Panc1 (cell line): ENCODE results near the gene RCOR1. TPM values are rescaled to one million over a fixed set of nuclear protein-coding genes. Genes with fewer than 3 reads are reported as not detected.

Experiments used
- ATAC-seq: fragments of 200-7000 bp; cut with Tn5 transposase; 2 replicates; pipeline ENCODE4 v1.9.1; 2020; ENCODE audit warnings: mild to moderate bottlenecking, moderate library complexity
- BruUV-seq: library from RNA; stranded (reverse); fragments of 400-500 nt; replicated peaks from 2 replicates; lab custom pipeline; 2021; lab: Mats Ljungman, UMichigan
- CTCF ChIA-PET: fragments of 300-600 bp; sonication (Branson Sonifier 250); formaldehyde crosslinking; loops from one replicate; lab custom pipeline; 2022; ENCODE audit warnings: antibody characterized with exemption; lab: Charles Lee
- POLR2A ChIA-PET: fragments of 300-600 bp; sonication (Branson Sonifier 250); formaldehyde crosslinking; loops from one replicate; lab custom pipeline; 2022; ENCODE audit warnings: antibody characterized with exemption; lab: Charles Lee
- DNase-seq: peaks from one replicate; pipeline ENCODE4 v3.0.0-alpha.2; 2010; ENCODE audit warnings: low read depth, low spot score
- H3K27ac ChIP-seq: 2 replicates; pipeline ENCODE4 v1.5.1; 2011; ENCODE audit warnings: mild to moderate bottlenecking, low read length, inconsistent platforms
- H3K27me3 ChIP-seq: fragments of 200-500 bp; sonication (Bioruptor generic); 2 replicates; pipeline ENCODE4 v1.6.0; 2014; ENCODE audit warnings: low read length, inconsistent platforms; ENCODE audit not compliant: control insufficient read depth, insufficient read depth
- H3K36me3 ChIP-seq: fragments of 200-500 bp; sonication (Bioruptor generic); 2 replicates; pipeline ENCODE4 v1.5.1; 2014; ENCODE audit warnings: inconsistent platforms, mild to moderate bottlenecking, low read length, moderate library complexity; ENCODE audit not compliant: control insufficient read depth, insufficient read depth
- H3K4me1 ChIP-seq: 2 replicates; pipeline ENCODE4 v1.5.1; 2011; ENCODE audit warnings: inconsistent platforms, mild to moderate bottlenecking, low read length, moderate library complexity; ENCODE audit not compliant: control insufficient read depth, insufficient read depth
- H3K4me3 ChIP-seq, 2 experiments: 2 replicates each; pipeline ENCODE4 v1.5.1; 2011 to 2012; ENCODE audit warnings: low read depth in 2 of 2, low read length in 2 of 2, mild to moderate bottlenecking in 2 of 2, inconsistent platforms in 1 of 2, moderate library complexity in 1 of 2
- H3K9me3 ChIP-seq: fragments of 200-500 bp; sonication (Bioruptor generic); 2 replicates; pipeline ENCODE4 v1.5.1; 2014; ENCODE audit warnings: low read depth, mild to moderate bottlenecking, inconsistent platforms, low read length, moderate library complexity; ENCODE audit not compliant: control insufficient read depth, insufficient read depth
- POLR2AphosphoS5 ChIP-seq: IDR thresholded peaks from 2 replicates; pipeline ENCODE4 v1.6.1; 2012; ENCODE audit warnings: mild to moderate bottlenecking, low read depth, low read length, moderate library complexity
- SIN3A ChIP-seq: IDR thresholded peaks from 2 replicates; pipeline ENCODE4 v1.6.1; 2012; ENCODE audit warnings: low read depth, mild to moderate bottlenecking, low read length, moderate library complexity, borderline replicate concordance; ENCODE audit not compliant: insufficient read depth
- TCF7L2 ChIP-seq: IDR thresholded peaks from 2 replicates; pipeline ENCODE4 v1.6.1; 2011; ENCODE audit warnings: mild to moderate bottlenecking, low read depth, low read length, inconsistent platforms
- in situ Hi-C: cut with HindIII; loops from 2 replicates; pipeline ENCODE4 v1.10.0; 2016; ENCODE audit warnings: low sequenced_read_pairs, low pct_unique_long_range_greater_than_20kb
- intact Hi-C: fragments of 100-400 bp; cut with micrococcal nuclease; formaldehyde crosslinking; loops from one replicate; pipeline ENCODE4 v1.10.0; 2022; ENCODE audit not compliant: unreplicated experiment
- total RNA-seq: library from RNA; stranded (reverse); gene quantifications from one replicate; pipeline ENCODE4 v1.2.1, GENCODE V29; 2021; ENCODE audit not compliant: unreplicated experiment
- TF ChIP-seq, protein P1 (sequence below), 2 experiments: IDR thresholded peaks; 2 replicates each; pipeline ENCODE4 v1.6.1; 2011 to 2012; ENCODE audit warnings: low read depth in 2 of 2, control low read depth in 1 of 2, low read length in 1 of 2, mild to moderate bottlenecking in 1 of 2, moderate library complexity in 1 of 2; ENCODE audit not compliant: insufficient read depth in 1 of 2
- TF ChIP-seq, protein P2 (sequence below): fragments of 450-650 bp; IDR thresholded peaks from 2 replicates; pipeline ENCODE4 v1.5.1; 2017; ENCODE audit warnings: mild to moderate bottlenecking

RCOR1 gene
- total RNA-seq, 1 experiment from 2014 or later = 27.1 TPM

DNA sequence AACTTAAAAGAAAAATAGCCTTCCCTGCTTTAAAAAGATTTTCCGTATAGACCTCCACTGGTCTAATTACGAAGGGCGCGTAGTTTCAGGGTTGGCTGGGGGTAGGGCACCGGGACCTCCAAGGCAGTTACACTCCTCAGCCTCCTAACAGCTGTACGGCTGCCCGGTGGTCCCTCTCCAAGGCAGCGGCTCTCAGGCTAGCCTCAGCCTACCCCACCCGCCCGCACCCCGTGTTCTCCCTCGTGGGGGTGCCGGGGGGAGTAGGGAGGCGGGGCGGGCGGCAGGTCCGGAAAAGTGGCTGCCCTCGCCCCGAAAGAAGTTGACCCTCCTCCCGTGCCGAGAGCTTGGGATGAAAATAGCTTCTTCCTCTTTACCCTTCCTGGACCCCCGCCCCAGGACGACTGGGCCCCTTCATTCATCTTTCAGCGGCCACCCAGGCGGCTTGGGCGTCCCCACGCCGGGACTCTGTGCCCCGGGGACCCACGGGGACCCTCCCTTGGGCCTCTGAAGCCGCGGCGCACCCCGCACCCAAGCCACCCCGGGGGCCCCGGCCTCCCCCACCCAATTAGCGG is 991 bp upstream of the RCOR1 start:
- BruUV-seq = no TSS peak
- Histone ChIP-seq H3K4me1 (peaks cover 12% of the 10 kb centered on the region), H3K27ac (peak overlapping the region; percentile 76), H3K4me3 (peak overlapping the region; percentile 63 to 64), H3K9me3 (no peaks in the 10 kb centered on the region), H3K27me3 (no peaks in the 10 kb centered on the region), H3K36me3 (peaks cover 3% of the 10 kb centered on the region; the same call in 1 of the 2 replicates)
- in situ Hi-C loops (no loop called here), intact Hi-C loops (loop anchor here (10.0 kb wide), 1 partner anchor 67 kb away; no protein-coding TSS in a partner anchor)
- ChIA-PET POLR2A (interaction anchor here (0.6 kb wide), 1 partner anchor 445 kb away, joined by 15 read pairs; no protein-coding TSS in a partner anchor), CTCF (no interaction called here)
- DNase-seq = no peak
- ATAC-seq = no peak
- peak; percentile 39; the same call in 1 of the 2 replicates for TF ChIP-seq POLR2AphosphoS5
- TF ChIP-seq, protein P1, sequence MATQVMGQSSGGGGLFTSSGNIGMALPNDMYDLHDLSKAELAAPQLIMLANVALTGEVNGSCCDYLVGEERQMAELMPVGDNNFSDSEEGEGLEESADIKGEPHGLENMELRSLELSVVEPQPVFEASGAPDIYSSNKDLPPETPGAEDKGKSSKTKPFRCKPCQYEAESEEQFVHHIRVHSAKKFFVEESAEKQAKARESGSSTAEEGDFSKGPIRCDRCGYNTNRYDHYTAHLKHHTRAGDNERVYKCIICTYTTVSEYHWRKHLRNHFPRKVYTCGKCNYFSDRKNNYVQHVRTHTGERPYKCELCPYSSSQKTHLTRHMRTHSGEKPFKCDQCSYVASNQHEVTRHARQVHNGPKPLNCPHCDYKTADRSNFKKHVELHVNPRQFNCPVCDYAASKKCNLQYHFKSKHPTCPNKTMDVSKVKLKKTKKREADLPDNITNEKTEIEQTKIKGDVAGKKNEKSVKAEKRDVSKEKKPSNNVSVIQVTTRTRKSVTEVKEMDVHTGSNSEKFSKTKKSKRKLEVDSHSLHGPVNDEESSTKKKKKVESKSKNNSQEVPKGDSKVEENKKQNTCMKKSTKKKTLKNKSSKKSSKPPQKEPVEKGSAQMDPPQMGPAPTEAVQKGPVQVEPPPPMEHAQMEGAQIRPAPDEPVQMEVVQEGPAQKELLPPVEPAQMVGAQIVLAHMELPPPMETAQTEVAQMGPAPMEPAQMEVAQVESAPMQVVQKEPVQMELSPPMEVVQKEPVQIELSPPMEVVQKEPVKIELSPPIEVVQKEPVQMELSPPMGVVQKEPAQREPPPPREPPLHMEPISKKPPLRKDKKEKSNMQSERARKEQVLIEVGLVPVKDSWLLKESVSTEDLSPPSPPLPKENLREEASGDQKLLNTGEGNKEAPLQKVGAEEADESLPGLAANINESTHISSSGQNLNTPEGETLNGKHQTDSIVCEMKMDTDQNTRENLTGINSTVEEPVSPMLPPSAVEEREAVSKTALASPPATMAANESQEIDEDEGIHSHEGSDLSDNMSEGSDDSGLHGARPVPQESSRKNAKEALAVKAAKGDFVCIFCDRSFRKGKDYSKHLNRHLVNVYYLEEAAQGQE (IDR thresholded peaks at IDR 0.05; ENCODE audit: insufficient read depth in 1 of 2, low read depth in 2 of 2, low read length in 1 of 2) = no peak
- TF ChIP-seq SIN3A = no peak
- no peak for TF ChIP-seq TCF7L2
- TF ChIP-seq, protein P2, sequence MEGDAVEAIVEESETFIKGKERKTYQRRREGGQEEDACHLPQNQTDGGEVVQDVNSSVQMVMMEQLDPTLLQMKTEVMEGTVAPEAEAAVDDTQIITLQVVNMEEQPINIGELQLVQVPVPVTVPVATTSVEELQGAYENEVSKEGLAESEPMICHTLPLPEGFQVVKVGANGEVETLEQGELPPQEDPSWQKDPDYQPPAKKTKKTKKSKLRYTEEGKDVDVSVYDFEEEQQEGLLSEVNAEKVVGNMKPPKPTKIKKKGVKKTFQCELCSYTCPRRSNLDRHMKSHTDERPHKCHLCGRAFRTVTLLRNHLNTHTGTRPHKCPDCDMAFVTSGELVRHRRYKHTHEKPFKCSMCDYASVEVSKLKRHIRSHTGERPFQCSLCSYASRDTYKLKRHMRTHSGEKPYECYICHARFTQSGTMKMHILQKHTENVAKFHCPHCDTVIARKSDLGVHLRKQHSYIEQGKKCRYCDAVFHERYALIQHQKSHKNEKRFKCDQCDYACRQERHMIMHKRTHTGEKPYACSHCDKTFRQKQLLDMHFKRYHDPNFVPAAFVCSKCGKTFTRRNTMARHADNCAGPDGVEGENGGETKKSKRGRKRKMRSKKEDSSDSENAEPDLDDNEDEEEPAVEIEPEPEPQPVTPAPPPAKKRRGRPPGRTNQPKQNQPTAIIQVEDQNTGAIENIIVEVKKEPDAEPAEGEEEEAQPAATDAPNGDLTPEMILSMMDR = no peak

DNA sequence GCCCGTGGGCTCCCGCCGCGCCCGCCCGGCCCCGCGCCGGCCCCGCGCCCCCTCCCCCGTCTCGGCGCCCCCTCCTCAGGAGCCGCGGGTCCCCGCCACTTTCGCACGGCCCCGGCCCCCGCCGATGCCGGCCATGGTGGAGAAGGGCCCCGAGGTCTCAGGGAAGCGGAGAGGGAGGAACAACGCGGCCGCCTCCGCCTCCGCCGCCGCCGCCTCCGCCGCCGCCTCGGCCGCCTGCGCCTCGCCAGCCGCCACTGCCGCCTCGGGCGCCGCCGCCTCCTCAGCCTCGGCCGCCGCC is 263 bp downstream of the RCOR1 start:
- Histone ChIP-seq H3K36me3 (peaks cover 3% of the 10 kb centered on the region; the same call in 1 of the 2 replicates), H3K9me3 (no peaks in the 10 kb centered on the region), H3K4me1 (peaks cover 12% of the 10 kb centered on the region), H3K4me3 (peak overlapping the region; percentile 70 to 76; a peak in 3 of 4 replicates), H3K27me3 (no peaks in the 10 kb centered on the region), H3K27ac (no peak overlapping the region)
- ATAC-seq (peak; percentile 32), DNase-seq (no peak)
- in situ Hi-C loops (no loop called here), intact Hi-C loops (loop anchor here (10.0 kb wide), 1 partner anchor 68 kb away; no protein-coding TSS in a partner anchor)
- BruUV-seq = no TSS peak
- ChIA-PET CTCF (interaction anchor here (0.6 kb wide), 1 partner anchor 14 kb away, joined by 4 read pairs; no protein-coding TSS in a partner anchor), POLR2A (no interaction called here)
- TF ChIP-seq POLR2AphosphoS5 = no peak
- TF ChIP-seq, protein P1 (IDR thresholded peaks at IDR 0.05; ENCODE audit: insufficient read depth in 1 of 2, low read depth in 2 of 2, low read length in 1 of 2) = no peak
- TF ChIP-seq, protein P2 = no peak
- no peak for TF ChIP-seq TCF7L2
- TF ChIP-seq SIN3A = no peak
